GM18519 (cell line): Measurements from ENCODE around the gene CCDC57.

Experiments
- ATAC-seq: cut with Tn5 transposase; IDR thresholded peaks from one replicate; pipeline ENCODE4 v1.9.1; 2021; ENCODE audit warnings: mild to moderate bottlenecking, moderate library complexity; ENCODE audit not compliant: unreplicated experiment, low FRiP score

CCDC57 gene

GRCh38 chr17:82097919-82098168, 114.8 kb downstream of the CCDC57 start:
- no peak for ATAC-seq

- ATAC-seq: no peak
Observed at GRCh38 chr17:82097184-82097918, 115.3 kb downstream of the CCDC57 start.

DNA sequence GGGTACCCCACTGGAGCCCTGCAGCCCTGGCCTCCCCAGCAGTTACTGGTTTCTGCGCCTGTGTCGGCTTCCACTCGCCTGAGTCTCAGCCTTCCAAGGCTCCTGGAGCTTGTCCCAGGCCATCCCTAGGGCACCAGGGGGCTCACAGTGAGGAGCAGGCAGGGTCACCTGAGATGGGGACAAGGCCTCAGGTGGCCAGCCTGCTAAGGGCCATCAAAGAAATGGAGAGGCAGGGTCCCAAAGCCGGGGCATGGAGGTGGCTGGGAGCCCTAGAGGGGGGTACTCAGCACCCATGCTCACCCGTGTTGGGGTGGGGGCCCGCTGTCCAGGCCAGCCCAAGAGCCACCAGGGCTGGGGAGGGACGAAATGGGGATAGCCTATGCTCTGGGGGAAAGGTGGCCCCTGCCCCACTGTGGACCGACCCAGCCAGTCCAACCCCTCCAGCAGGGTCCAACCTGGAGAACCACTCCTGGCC, 115.9 kb downstream of the CCDC57 start:
- no peak for ATAC-seq

- ATAC-seq: no peak
Observed at GRCh38 chr17:82095777-82096708, 116.6 kb downstream of the CCDC57 start.

- ATAC-seq: no peak
Observed at GRCh38 chr17:82094931-82095776, 117.5 kb downstream of the CCDC57 start.

GRCh38 chr17:82092995-82093751, 119.5 kb downstream of the CCDC57 start:
- no peak for ATAC-seq

DNA sequence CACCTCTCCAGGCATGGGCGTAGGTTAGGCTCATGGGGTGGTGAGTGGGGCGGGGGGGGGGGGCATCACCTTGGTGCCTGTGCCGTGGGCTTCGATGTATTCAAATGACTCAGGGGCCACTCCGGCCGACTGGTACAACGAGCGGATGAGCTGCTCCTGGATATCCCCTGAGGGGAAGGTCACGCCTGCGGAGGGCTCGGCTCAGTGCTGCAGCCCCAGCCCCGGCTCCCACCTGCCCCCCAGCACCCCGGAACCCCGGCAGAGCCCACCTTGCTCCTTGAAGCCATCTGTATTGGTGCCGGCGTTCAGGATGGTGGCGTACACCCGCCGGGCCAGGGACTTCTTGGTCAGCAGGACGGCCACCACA, 120.0 kb downstream of the CCDC57 start:
- no peak for ATAC-seq

DNA sequence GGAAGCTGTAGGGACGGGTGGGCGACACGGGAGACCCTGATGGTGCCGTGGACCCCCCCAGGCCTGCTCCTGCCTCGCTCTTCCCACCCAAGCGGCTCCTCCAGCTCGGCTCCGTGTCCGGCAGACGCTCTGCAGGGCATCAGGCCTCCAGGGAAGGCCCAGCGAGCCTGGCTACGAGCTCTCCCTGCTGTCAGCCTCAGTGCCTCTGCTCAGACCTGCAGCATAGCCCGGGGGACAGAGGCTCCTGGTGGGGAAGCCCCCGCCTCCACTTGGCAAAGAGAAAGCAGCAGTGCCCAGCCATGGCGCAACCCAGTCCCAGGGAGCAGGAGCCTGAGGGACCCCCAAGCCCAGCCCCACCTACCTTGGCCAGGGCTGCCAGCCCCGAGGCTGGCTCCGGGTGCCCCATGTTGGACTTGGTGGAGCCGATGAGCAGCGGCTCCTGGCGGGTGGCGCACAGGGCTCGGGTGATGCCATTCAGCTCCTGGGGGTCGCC, 120.5 kb downstream of the CCDC57 start:
- ATAC-seq: no peak

DNA sequence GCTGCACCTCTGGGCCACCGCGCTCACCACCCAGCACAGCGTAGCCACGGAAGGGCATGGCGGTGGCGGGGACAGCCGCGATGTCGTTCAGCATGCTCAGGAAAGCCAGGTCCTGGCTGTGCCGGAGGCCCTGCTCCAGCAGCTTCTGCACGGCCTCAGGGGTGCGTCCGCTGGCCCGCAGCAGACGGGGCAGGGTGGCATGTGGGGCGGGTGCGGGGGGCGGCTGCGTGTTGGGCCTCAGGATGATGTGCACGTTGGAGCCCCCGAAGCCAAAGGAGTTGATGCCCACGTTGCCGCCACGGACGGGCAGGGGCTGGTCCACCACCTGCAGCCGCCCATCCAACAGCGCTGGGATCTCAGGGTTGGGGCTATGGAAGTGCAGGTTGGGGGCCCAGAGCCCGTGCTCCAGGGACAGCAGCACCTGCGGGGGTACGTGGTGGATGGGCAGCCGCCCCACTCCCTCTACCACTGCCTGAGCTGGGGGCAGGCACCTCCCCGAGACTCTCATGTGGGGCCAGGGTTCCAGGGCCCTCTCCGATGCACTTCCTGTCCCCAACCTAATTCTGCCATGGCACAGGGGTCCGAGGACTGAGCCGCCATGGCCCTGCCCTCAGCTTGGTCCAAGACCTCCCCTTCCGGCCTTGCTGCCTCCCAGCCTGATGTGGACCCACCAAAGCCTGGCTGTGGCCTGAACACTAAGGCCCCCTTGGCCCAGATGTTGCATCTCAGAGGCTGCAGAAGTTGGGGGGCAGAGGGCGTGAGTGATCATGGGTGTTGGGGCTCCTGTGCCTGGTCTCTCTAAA, 121.2 kb downstream of the CCDC57 start:
- ATAC-seq: no peak

DNA sequence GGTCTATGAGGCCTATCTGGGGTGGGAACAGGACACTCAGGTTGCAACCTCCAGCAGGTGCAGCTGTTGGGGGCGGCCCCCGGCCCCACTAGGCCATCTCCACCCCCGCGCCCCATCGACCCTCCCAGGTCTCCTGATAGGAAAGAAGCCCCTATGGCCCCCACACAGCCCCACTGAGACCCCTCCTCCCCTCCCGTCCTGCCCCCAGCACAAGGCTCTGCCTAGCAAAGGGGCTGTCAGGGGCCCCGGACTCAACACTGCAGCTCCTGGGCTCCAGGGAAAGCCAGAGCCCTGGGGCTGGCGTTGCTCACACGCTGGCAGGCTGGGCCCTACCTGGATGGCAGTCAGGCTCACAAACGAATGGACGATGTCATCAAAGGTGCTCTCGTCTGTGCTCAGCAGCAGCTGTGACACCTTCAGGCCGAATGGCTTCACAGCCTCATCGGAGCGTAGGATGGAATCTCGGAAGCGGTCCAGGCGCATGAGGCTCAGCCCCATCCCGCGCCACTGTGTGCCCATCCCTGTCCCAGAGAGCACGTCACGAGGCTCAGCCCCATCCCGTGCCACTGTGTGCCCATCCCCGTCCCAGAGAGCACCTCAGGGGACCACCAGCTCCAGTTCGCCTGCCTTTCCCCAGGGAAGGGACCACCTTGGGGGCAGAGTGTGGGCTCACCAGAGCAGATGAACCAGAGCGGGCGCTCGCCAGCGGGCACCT, 121.9 kb downstream of the CCDC57 start:
- ATAC-seq: no peak

DNA sequence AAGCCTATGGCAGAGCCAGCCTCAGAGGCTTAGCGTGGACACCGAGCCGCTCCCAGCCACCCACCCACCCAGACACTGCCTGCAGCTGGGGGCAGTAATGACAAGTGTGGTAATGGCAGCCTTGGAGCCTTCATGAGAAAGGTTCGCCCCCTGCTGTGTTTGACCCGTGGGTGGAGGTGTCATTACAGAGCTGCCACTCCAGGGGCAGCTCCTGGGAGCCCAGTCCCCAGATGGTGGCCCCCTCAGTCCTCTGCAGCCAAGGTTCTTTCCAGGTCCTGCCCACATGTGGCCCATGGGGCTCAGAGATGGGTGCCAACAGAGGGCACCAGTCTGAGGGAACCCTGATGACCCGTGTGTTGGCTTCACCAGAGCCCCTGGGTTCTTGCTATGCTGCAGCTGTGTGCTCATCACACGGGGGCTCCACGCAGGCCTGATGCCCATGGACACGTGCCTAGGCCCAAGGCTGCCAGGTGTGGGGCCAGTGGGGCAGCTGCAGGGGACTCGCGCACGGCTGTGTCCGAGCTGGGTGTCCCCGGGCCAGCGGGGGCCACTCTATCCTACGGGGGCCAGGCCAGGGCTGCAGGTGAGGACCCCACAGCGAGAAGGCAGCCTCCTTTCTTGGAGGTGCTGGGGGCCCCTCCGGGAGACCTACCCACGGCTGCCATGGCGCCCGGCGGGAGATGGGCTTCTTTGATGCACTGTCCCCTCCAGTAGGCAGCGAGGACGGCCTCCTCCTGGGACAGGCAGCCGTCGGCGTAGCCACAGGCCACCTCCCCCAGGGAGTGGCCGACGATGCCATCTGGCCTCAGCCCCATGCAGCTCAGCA, 122.7 kb downstream of the CCDC57 start:
- no peak for ATAC-seq

- no peak for ATAC-seq
Observed at GRCh38 chr17:82088838-82089722, 123.6 kb downstream of the CCDC57 start.

- no peak for ATAC-seq
Observed at GRCh38 chr17:82087961-82088837, 124.4 kb downstream of the CCDC57 start.

GRCh38 chr17:82086941-82087906, 125.4 kb downstream of the CCDC57 start:
- ATAC-seq: no peak
